ENCODE results near the gene MST1. TPM values are rescaled to one million over a fixed set of nuclear protein-coding genes. Genes with fewer than 3 reads are reported as not detected.

The MST1 gene
- total and polyA plus RNA-seq, 2 of the 8 experiments (the other 6 are each of a cell fraction or from before 2014, with no cell fraction given) = 6.2 to 9.5 TPM

DNA sequence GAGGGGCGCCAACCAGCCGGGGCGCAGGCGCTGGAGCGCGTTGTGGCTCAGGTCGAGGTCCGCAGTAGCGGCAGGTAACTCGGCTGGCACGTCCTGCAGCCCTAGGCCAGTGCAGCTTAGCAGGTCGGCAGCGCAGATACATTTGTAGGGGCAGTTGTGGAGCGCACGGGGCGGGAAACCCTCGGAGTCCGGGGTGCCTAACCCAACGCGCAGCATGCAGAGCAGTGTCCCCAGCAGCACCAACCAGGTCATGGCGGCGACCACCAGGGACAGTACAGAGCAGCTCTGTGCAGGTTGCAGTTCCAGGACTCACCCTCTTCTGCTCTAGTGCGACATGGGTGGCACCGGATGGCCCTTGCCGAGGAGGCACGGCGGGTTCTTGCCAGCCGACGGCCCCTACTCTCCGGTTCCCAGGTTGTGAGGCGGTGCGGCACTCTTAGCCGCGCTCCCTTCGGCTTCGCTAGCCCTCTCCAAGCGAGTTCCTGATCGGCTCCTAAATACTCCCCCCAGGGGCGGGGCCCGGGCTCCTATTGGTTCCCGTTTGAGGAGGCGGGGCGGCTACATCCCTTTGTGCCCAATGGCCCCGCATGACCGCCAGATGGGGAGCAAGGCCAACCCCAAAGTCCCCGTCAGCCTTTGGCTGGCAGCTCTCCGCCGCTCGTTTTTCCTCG lies 30.1 kb upstream of the MST1 start, which contains the start of gene AMIGO3:
Gene AMIGO3 (minus strand): TSS at position 471 of the 671 bp plus-strand sequence. CDS start 219 bp downstream, at position 252.
- DNase-seq (ENCODE audit: low read depth in 1 of 2, low spot score in 2 of 2) (peak; percentile 86 to 97), FAIRE-seq (no peak)
- ChIA-PET POLR2A (ENCODE audit: partially characterized antibody) (interaction anchor here (0.6 to 7.3 kb wide), 28 partner anchors 8 to 480 kb away, joined by 3 to 57 read pairs (median 4); partner anchors contain the start of genes IP6K1, MST1, RBM6 and RNF123), CTCF (ENCODE audit: partially characterized antibody) (interaction anchor here (0.7 to 7.8 kb wide), 19 partner anchors 8 to 188 kb away, joined by 3 to 127 read pairs (median 4); partner anchors contain the start of genes INKA1, IP6K1 and MST1R)
- peak within 1 kb of the TSS; percentile 21; the same call in 1 of the 2 replicates for H2BK12ac ChIP-seq (ENCODE audit: low read depth, low read length)
- no peak within 1 kb of the TSS; the same call in 1 of the 2 replicates for H2BK20ac ChIP-seq (ENCODE audit: low read length)
- H3K4me1 ChIP-seq (replicated peaks in 1 of 4; ENCODE audit: control insufficient read depth in 3 of 4, insufficient read depth in 4 of 4, low read length in 3 of 4) = peaks cover 0 to 22% (median 11%) of the 10 kb centered on the region in 4 experiments; a peak in 6 of 7 replicates
- H3K9ac ChIP-seq (replicated peaks in 1 of 4; ENCODE audit: extremely low read depth in 1 of 4, low read depth in 3 of 4, low read length in 3 of 4) = peak within 1 kb of the TSS in 3 of 4 experiments; percentile 34 to 62 (median 61); a peak in 5 of 7 replicates
- H3K79me2 ChIP-seq (ENCODE audit: control insufficient read depth in 1 of 2, insufficient read depth in 2 of 2, low read length in 2 of 2) = peaks cover 0 to 8% of the 10 kb centered on the region in 2 experiments; a peak in 1 of 4 replicates
- WGBS, 2 experiments (ENCODE audit: extremely low coverage in 1 of 2, insufficient coverage in 1 of 2, insufficient read length in 1 of 2, insufficient replicate concordance in 2 of 2, low coverage in 1 of 2, low lambda C conversion rate in 2 of 2, missing lambda C conversion rate in 1 of 2) = 4% methylated on average over 49 of the region's 50 CpGs; no CpG with 5 or more reads in 1 of the 2 experiments
- H3K27me3 ChIP-seq (replicated peaks in 1 of 4; ENCODE audit: control insufficient read depth in 3 of 4, extremely low read depth in 1 of 4, insufficient read depth in 3 of 4, low read length in 3 of 4) = no peaks in the 10 kb centered on the region
- no peak within 1 kb of the TSS for H2BK120ac ChIP-seq (replicated peaks; ENCODE audit: low read depth, low read length)
- H3K27ac ChIP-seq (ENCODE audit: low read depth, low read length) = no peak within 1 kb of the TSS
- H3K18ac ChIP-seq (ENCODE audit: extremely low read depth, low read length) = peak within 1 kb of the TSS; percentile 99
- peak within 1 kb of the TSS; percentile 63 to 97 for H3K4me2 ChIP-seq (ENCODE audit: insufficient read depth in 1 of 2, low read depth in 2 of 2, low read length in 2 of 2)
- H4K5ac ChIP-seq (ENCODE audit: insufficient read length, low read depth, low read length) = peak within 1 kb of the TSS; percentile 96
- peak within 1 kb of the TSS; percentile 45 to 62 (median 56) for H3K4me3 ChIP-seq (ENCODE audit: extremely low read depth in 1 of 4, insufficient read depth in 2 of 4, low read depth in 3 of 4, low read length in 4 of 4)
- H4K8ac ChIP-seq (ENCODE audit: extremely low read depth, insufficient read depth, low read length) = peak within 1 kb of the TSS; percentile 90
- H4K91ac ChIP-seq (replicated peaks; ENCODE audit: insufficient read length, low read length) = peak within 1 kb of the TSS; percentile 90
- peaks cover 16% of the 10 kb centered on the region; the same call in 1 of the 2 replicates for H3K23me2 ChIP-seq (ENCODE audit: low read depth, low read length)
- peak within 1 kb of the TSS; percentile 60 for H3K56ac ChIP-seq (replicated peaks; ENCODE audit: insufficient read length, low read depth, low read length)
- H2BK5ac ChIP-seq (ENCODE audit: low read depth, low read length) = peak within 1 kb of the TSS; percentile 84; the same call in 1 of the 2 replicates
- H3K14ac ChIP-seq (ENCODE audit: insufficient read length) = no peak within 1 kb of the TSS
- H3K36me3 ChIP-seq (ENCODE audit: control insufficient read depth in 2 of 4, insufficient read depth in 4 of 4, low read length in 3 of 4) = peaks cover 6 to 13% (median 8%) of the 10 kb centered on the region in 4 experiments; a peak in 4 of 8 replicates
- H3K9me3 ChIP-seq (ENCODE audit: insufficient read depth in 2 of 2, low read depth in 1 of 2, low read length in 1 of 2) = no peaks in the 10 kb centered on the region
- no peak within 1 kb of the TSS for H2AK5ac ChIP-seq (ENCODE audit: low read depth, low read length)
- no peak within 1 kb of the TSS for H3K23ac ChIP-seq (ENCODE audit: insufficient read length)
- 0 out of 2 replicates have a peak within 1 kb of the TSS, but pooled peaks have one; percentile 25 for H2AFZ ChIP-seq (ENCODE audit: low read length)
- peaks cover 7 to 26% of the 10 kb centered on the region in 2 experiments for H4K20me1 ChIP-seq (replicated peaks in 1 of 2; ENCODE audit: control insufficient read depth in 1 of 2, insufficient read depth in 2 of 2, low read length in 2 of 2)
- no peak within 1 kb of the TSS for H2BK15ac ChIP-seq (ENCODE audit: low read length)
- peaks cover 5% of the 10 kb centered on the region; the same call in 1 of the 2 replicates for H3K79me1 ChIP-seq (ENCODE audit: low read depth, low read length)
- peak within 1 kb of the TSS; percentile 49 for H3K4ac ChIP-seq (replicated peaks; ENCODE audit: insufficient read length, low read depth, low read length)
- TF ChIP-seq KDM4A (IDR thresholded peaks at IDR 0.05; ENCODE audit: low read depth, low read length, severe bottlenecking) = peak; percentile 31
- TF ChIP-seq HDAC2 (IDR thresholded peaks at IDR 0.05; ENCODE audit: borderline replicate concordance in 1 of 2, low read depth in 2 of 2, low read length in 2 of 2) = no peak; a peak in 1 of 4 replicates
- TF ChIP-seq KDM1A (IDR thresholded peaks at IDR 0.05; ENCODE audit: borderline replicate concordance, low read length) = no peak
- peak; percentile 87 for TF ChIP-seq TBP (IDR thresholded peaks at IDR 0.05; ENCODE audit: low read depth, low read length)
- TF ChIP-seq, protein P1, sequence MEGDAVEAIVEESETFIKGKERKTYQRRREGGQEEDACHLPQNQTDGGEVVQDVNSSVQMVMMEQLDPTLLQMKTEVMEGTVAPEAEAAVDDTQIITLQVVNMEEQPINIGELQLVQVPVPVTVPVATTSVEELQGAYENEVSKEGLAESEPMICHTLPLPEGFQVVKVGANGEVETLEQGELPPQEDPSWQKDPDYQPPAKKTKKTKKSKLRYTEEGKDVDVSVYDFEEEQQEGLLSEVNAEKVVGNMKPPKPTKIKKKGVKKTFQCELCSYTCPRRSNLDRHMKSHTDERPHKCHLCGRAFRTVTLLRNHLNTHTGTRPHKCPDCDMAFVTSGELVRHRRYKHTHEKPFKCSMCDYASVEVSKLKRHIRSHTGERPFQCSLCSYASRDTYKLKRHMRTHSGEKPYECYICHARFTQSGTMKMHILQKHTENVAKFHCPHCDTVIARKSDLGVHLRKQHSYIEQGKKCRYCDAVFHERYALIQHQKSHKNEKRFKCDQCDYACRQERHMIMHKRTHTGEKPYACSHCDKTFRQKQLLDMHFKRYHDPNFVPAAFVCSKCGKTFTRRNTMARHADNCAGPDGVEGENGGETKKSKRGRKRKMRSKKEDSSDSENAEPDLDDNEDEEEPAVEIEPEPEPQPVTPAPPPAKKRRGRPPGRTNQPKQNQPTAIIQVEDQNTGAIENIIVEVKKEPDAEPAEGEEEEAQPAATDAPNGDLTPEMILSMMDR (IDR thresholded peaks at IDR 0.05; ENCODE audit: control extremely low read depth in 1 of 3, insufficient read depth in 1 of 3, low read depth in 1 of 3, low read length in 3 of 3) = peak in 2 of 3 experiments; percentile 76; a peak in 3 of 4 replicates
- no peak for TF ChIP-seq POU5F1 (IDR thresholded peaks at IDR 0.05; ENCODE audit: low read depth, low read length)
